Coronary artery (tissue), 2 donors: Measurements from ENCODE around the gene ITFG2.

Experiments
- DNase-seq: peaks from one replicate; pipeline ENCODE4 v3.0.0-alpha.2; 2017; ENCODE audit warnings: low spot score
- H3K27ac ChIP-seq, 2 donors: fragments of 200-600 bp; sonication (generic); one replicate each; pipeline ENCODE4 v1.5.1; 2016 to 2019
- H3K4me3 ChIP-seq: fragments of 200-600 bp; sonication (generic); 2 replicates; pipeline ENCODE4 v1.5.1; 2016; ENCODE audit warnings: mild to moderate bottlenecking, moderate library complexity
- CTCF ChIP-seq: fragments of 200-600 bp; sonication (generic); IDR thresholded peaks from one replicate; pipeline ENCODE4 v1.5.1; 2019; ENCODE audit warnings: antibody characterized with exemption

Gene ITFG2

GRCh38 chr12:2832550-2833127 is 20.2 kb downstream of the ITFG2 start:
- no peak for DNase-seq
- no peak for TF ChIP-seq CTCF
- H3K4me3 ChIP-seq = peak overlapping the region; percentile 74
- peak overlapping the region in 1 of 2 donors; percentile 82 for H3K27ac ChIP-seq

- peak overlapping the region; percentile 74 for H3K4me3 ChIP-seq
- no peak for TF ChIP-seq CTCF
- H3K27ac ChIP-seq = peak overlapping the region in 1 of 2 donors; percentile 82
- DNase-seq = no peak
Observed at GRCh38 chr12:2833327-2833726, 20.9 kb downstream of the ITFG2 start.

- no peak for DNase-seq
- H3K27ac ChIP-seq = peak overlapping the region in 1 of 2 donors; percentile 82
- H3K4me3 ChIP-seq = peak overlapping the region; percentile 74
Observed at GRCh38 chr12:2833810-2834209, 21.3 kb downstream of the ITFG2 start.

GRCh38 chr12:2834581-2835491 is 22.4 kb downstream of the ITFG2 start, which contains the start of gene NRIP2:
Gene NRIP2 (minus strand): TSS chr12:2835035. CDS start chr12:2834983, 52 bp downstream.
- peak within 1 kb of the TSS; percentile 74 for H3K4me3 ChIP-seq
- peak; percentile 19 for TF ChIP-seq CTCF
- DNase-seq = no peak

More at GRCh38 chr12:2833810-2834209, 21.3 kb downstream of the ITFG2 start:
- no peak for TF ChIP-seq CTCF

GRCh38 chr12:2835691-2836403 is 23.4 kb downstream of the ITFG2 start:
- Histone ChIP-seq H3K4me3 (no peak overlapping the region), H3K27ac (no peak overlapping the region)
- no peak for TF ChIP-seq CTCF
- no peak for DNase-seq

More at GRCh38 chr12:2834581-2835491, 22.4 kb downstream of the ITFG2 start, which contains the start of gene NRIP2:
- peak within 1 kb of the TSS in 1 of 2 donors; percentile 82 for H3K27ac ChIP-seq

GRCh38 chr12:2836574-2836973 is 24.1 kb downstream of the ITFG2 start:
- DNase-seq = no peak
- Histone ChIP-seq H3K4me3 (no peak overlapping the region), H3K27ac (no peak overlapping the region)
- no peak for TF ChIP-seq CTCF
